A673 (cell line): ENCODE measurements around the gene APBB2. TPM values are rescaled to one million over a fixed set of nuclear protein-coding genes. Genes with fewer than 3 reads are reported as not detected.

Experiments
- BruUV-seq: library from RNA; stranded (reverse); fragments of 400-500 nt; replicated peaks from 2 replicates; lab custom pipeline; 2021; lab: Mats Ljungman, UMichigan
- CTCF ChIA-PET: fragments of 300-600 bp; sonication (Branson Sonifier 250); formaldehyde crosslinking; loops from one replicate; lab custom pipeline; 2022; ENCODE audit warnings: antibody characterized with exemption; lab: Charles Lee
- POLR2A ChIA-PET: fragments of 300-600 bp; sonication (Branson Sonifier 250); formaldehyde crosslinking; loops from one replicate; lab custom pipeline; 2022; ENCODE audit warnings: antibody characterized with exemption; ENCODE audit not compliant: low non-redundant PET; lab: Charles Lee
- DNase-seq: peaks from one replicate; pipeline ENCODE4 v3.0.0-alpha.2; 2015; ENCODE audit warnings: low spot score
- H3K27ac ChIP-seq: fragments of 200-600 bp; sonication (generic); 2 replicates; pipeline ENCODE4 v1.5.1; 2016; ENCODE audit warnings: mixed run types, low read depth, mild to moderate bottlenecking, mixed read lengths, antibody characterized with exemption, low read length; ENCODE audit not compliant: poor library complexity, severe bottlenecking
- H3K27me3 ChIP-seq: fragments of 200-600 bp; sonication (generic); replicated peaks from 2 replicates; pipeline ENCODE4 v1.6.1; 2017; ENCODE audit warnings: mixed run types, low read depth, mild to moderate bottlenecking, mixed read lengths, antibody characterized with exemption, low read length; ENCODE audit not compliant: insufficient read depth, poor library complexity
- H3K36me3 ChIP-seq: fragments of 200-600 bp; sonication (generic); 2 replicates; pipeline ENCODE4 v1.6.1; 2016; ENCODE audit warnings: mixed run types, mild to moderate bottlenecking, mixed read lengths, antibody characterized with exemption, low read length; ENCODE audit not compliant: insufficient read depth, poor library complexity, severe bottlenecking
- H3K4me1 ChIP-seq: fragments of 200-600 bp; sonication (generic); 2 replicates; pipeline ENCODE4 v1.6.1; 2017; ENCODE audit warnings: mixed run types, mild to moderate bottlenecking, mixed read lengths, antibody characterized with exemption, low read length; ENCODE audit not compliant: insufficient read depth, poor library complexity, severe bottlenecking
- H3K4me3 ChIP-seq: fragments of 200-600 bp; sonication (generic); 2 replicates; pipeline ENCODE4 v1.5.1; 2016; ENCODE audit warnings: low read depth, mixed run types, mild to moderate bottlenecking, mixed read lengths, low read length; ENCODE audit not compliant: poor library complexity, severe bottlenecking
- H3K9me3 ChIP-seq: fragments of 200-600 bp; sonication (generic); 2 replicates; pipeline ENCODE4 v1.6.1; 2016; ENCODE audit warnings: mixed run types, low read depth, mild to moderate bottlenecking, mixed read lengths, antibody characterized with exemption, low read length; ENCODE audit not compliant: poor library complexity, severe bottlenecking
- CTCF ChIP-seq: fragments of 300-800, 200-600 bp; sonication (generic); conservative IDR thresholded peaks from 2 replicates; pipeline ENCODE4 v1.5.1; 2017; ENCODE audit warnings: low read depth, mild to moderate bottlenecking, antibody characterized with exemption, low read length, moderate library complexity, mixed read lengths
- EZH2 ChIP-seq: fragments of 200-600 bp; sonication (generic); IDR thresholded peaks from 2 replicates; pipeline ENCODE4 v1.6.1; 2017; ENCODE audit warnings: borderline replicate concordance, low read depth, mild to moderate bottlenecking, mixed read lengths, antibody characterized with exemption, low read length; ENCODE audit not compliant: poor library complexity, severe bottlenecking
- intact Hi-C: fragments of 100-400 bp; cut with micrococcal nuclease; formaldehyde crosslinking; loops from one replicate; pipeline ENCODE4 v1.10.0; 2022; ENCODE audit not compliant: unreplicated experiment
- total RNA-seq: library from RNA; stranded (reverse); gene quantifications from 2 replicates; pipeline ENCODE4 v1.2.3, GENCODE V29; 2021

Gene APBB2
- total RNA-seq, 1 experiment from 2014 or later: 10.3 TPM

GRCh38 chr4:41202356-41202755 lies 12.0 kb downstream of the APBB2 start:
- Histone ChIP-seq H3K4me3 (peak overlapping the region; percentile 3), H3K27ac (no peak overlapping the region), H3K9me3 (no peaks in the 10 kb centered on the region), H3K36me3 (no peaks in the 10 kb centered on the region), H3K27me3 (no peaks in the 10 kb centered on the region), H3K4me1 (peaks cover 32% of the 10 kb centered on the region)
- TF ChIP-seq CTCF: no peak
- TF ChIP-seq EZH2: no peak
- no peak for DNase-seq
- POLR2A ChIA-PET: no interaction called here
- no TSS peak for BruUV-seq
- CTCF ChIA-PET: no interaction called here
- intact Hi-C loops: no loop called here

GRCh38 chr4:41200486-41201017 lies 13.8 kb downstream of the APBB2 start:
- Histone ChIP-seq H3K27me3 (no peaks in the 10 kb centered on the region), H3K36me3 (no peaks in the 10 kb centered on the region), H3K9me3 (no peaks in the 10 kb centered on the region), H3K27ac (no peak overlapping the region), H3K4me3 (no peak overlapping the region), H3K4me1 (peaks cover 32% of the 10 kb centered on the region)
- no peak for TF ChIP-seq CTCF
- TF ChIP-seq EZH2: no peak
- ChIA-PET CTCF (no interaction called here), POLR2A (no interaction called here)
- no TSS peak for BruUV-seq
- no peak for DNase-seq
- intact Hi-C loops: no loop called here

- no peak overlapping the region for H3K27ac ChIP-seq
- peaks cover 25% of the 10 kb centered on the region for H3K4me1 ChIP-seq
- CTCF ChIA-PET: no interaction called here
Measured at GRCh38 chr4:41199788-41200187, 14.6 kb downstream of the APBB2 start.

More at GRCh38 chr4:41199788-41200187, 14.6 kb downstream of the APBB2 start:
- Histone ChIP-seq H3K36me3 (no peaks in the 10 kb centered on the region), H3K4me3 (no peak overlapping the region), H3K9me3 (no peaks in the 10 kb centered on the region), H3K27me3 (no peaks in the 10 kb centered on the region)
- POLR2A ChIA-PET: no interaction called here
- DNase-seq: no peak
- intact Hi-C loops: no loop called here
- no TSS peak for BruUV-seq
- no peak for TF ChIP-seq CTCF
- no peak for TF ChIP-seq EZH2
